Psoas muscle (tissue), 8 donors: ENCODE results near the gene THBS3. TPM values are rescaled to one million over a fixed set of nuclear protein-coding genes. Genes with fewer than 3 reads are reported as not detected.

ENCODE experiments used
- ATAC-seq, 4 donors: fragments of 200-7000 bp; cut with Tn5 transposase; one replicate each; pipeline ENCODE4 v1.9.1; 2020; ENCODE audit warnings: moderate library complexity in 3 of 4, mild to moderate bottlenecking in 2 of 4
- DNase-seq, 2 donors: peaks; one replicate each; pipeline ENCODE4 v3.0.0-alpha.2; 2020
- H3K27ac ChIP-seq: fragments of 200-600 bp; one replicate; pipeline ENCODE4 v1.8.0; 2022
- H3K27me3 ChIP-seq, 3 donors: fragments of 200-600 bp in 1 of 3; one replicate each; pipeline versions ENCODE4 v1.6.1 to v1.8.0; 2013 to 2022; ENCODE audit warnings: low read length in 2 of 3, mild to moderate bottlenecking in 2 of 3, moderate library complexity in 1 of 3; ENCODE audit not compliant: insufficient read depth in 3 of 3
- H3K36me3 ChIP-seq, 2 donors: fragments of 200-600 bp in 1 of 2; one replicate each; pipeline versions ENCODE4 v1.6.1 to v1.8.0; 2013 to 2022; ENCODE audit warnings: low read depth in 1 of 2, mild to moderate bottlenecking in 1 of 2, moderate library complexity in 1 of 2; ENCODE audit not compliant: insufficient read depth in 1 of 2
- H3K4me1 ChIP-seq: fragments of 200-600 bp; one replicate; pipeline ENCODE4 v1.8.0; 2022
- H3K4me3 ChIP-seq: fragments of 200-600 bp; one replicate; pipeline ENCODE4 v1.8.0; 2022; ENCODE audit warnings: mild to moderate bottlenecking
- H3K9me3 ChIP-seq: fragments of 200-600 bp; one replicate; pipeline ENCODE4 v1.8.0; 2022
- CTCF ChIP-seq: fragments of 200-600 bp; IDR thresholded peaks from one replicate; pipeline ENCODE4 v1.8.0; 2022; ENCODE audit warnings: antibody characterized with exemption
- WGBS, 3 donors: extraction: QIAGEN DNeasy Blood & Tissue Kit; methylation state at CpG; one replicate each; pipeline versions ENCODE4 v1.1.6 to v1.1.7; 2013; 5-methylcytosine and 5-hydroxymethylcytosine counted together
- intact Hi-C, 2 donors: fragments of 100-400 bp; cut with DNase I; formaldehyde crosslinking; loops; one replicate each; pipeline versions ENCODE4 v1.11.0 to v1.14.2; 2022
- polyA plus RNA-seq, 3 donors: library from polyadenylated mRNA; stranded (reverse); fragments of 200-250 nt; gene quantifications; one replicate each; pipeline ENCODE4 v1.2.3, GENCODE V29; 2013
- total RNA-seq, 4 donors: library from RNA; stranded (reverse); fragmentation: NEBNext Ultra II Directional in 2 of 4; extraction: Animal tissue kit (Norgen Biotek cat#: 25700) in 2 of 4; gene quantifications; one replicate each; pipeline versions ENCODE4 v1.2.1 to v1.2.4, GENCODE V29; 2021 to 2023
- donor health status: healthy with polysubstance abuse.
- donor health status: DM: no; HTN: no; CAD: no; lungs with moderate emphysema.
- donor health status: Bipolar disorder and iron deficiency.
- donor health status: healthy.
- donor health status: DM: yes; HTN: yes; CAD: no.
- donor health status: DM: no; HTN: no; CAD: no.
- donor health status: DM: no; HTN: no; CAD: no.
- donor health status: DM: yes; HTN: yes; CAD: no.

THBS3 gene
- total and polyA plus RNA-seq, 7 donors: 2.8 to 8.1 (median 3.5) TPM

DNA sequence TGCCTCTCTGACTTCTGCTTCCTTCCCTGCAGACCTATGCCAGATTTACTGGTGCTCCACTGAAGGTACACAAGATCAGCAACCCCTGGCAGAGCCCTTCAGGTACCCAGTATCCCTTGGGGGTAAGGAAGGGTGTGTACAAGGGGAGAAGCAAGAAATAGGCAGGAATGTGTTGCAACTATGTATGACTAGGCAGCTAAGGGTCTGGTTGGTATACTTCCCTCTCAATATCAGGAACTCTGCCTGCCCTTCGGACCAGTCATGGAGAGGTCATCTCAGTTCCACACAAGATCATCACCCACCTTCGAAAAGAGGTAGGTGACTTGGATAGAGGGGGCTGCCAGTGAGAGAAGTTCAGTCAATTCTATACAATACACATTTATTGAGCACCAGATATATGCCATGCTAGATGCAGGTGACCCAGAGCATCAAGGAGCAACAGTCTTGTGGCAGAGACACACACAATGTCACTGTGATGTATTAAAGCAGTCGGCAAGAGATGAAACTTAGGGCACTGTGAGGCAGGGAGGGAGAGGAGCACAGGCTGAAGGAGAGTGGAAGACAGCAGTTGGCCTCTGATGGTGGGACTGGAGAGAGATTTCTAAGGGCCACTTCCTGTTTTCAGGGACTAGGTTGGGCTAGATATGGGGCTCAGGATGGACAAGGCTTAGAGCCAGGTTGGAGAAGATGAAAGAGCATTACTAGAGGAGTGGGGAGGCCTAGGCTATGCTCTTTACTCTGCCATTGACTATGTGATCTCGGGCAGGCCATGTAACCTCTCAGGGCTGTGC, 2.8 kb upstream of the THBS3 start:
- Histone ChIP-seq H3K4me1 (peaks cover 21% of the 10 kb centered on the region), H3K27ac (no peak overlapping the region), H3K9me3 (no peaks in the 10 kb centered on the region), H3K36me3 (peaks cover 3 to 21% of the 10 kb centered on the region in 2 donors), H3K4me3 (peak overlapping the region; percentile 100), H3K27me3 (no peaks in the 10 kb centered on the region)
- no peak for ATAC-seq
- peak in 1 of 2 donors; percentile 6 for DNase-seq
- 79 to 85% (median 83%) methylated on average over 4 of the region's 4 CpGs for WGBS, 3 donors
- intact Hi-C loops: no loop called here
- TF ChIP-seq CTCF: no peak

GRCh38 chr1:155209312-155209721, 1.6 kb upstream of the THBS3 start:
- peaks cover 21% of the 10 kb centered on the region for H3K4me1 ChIP-seq
- H3K4me3 ChIP-seq: peak overlapping the region; percentile 100
- DNase-seq (no peak), ATAC-seq (peak in 3 of 4 donors; percentile 1 to 16 (median 5))
- peaks cover 3 to 21% of the 10 kb centered on the region in 2 donors for H3K36me3 ChIP-seq
- 3% methylated on average over 13 of the region's 13 CpGs for WGBS, 3 donors
- no peaks in the 10 kb centered on the region for H3K9me3 ChIP-seq
- intact Hi-C loops: no loop called here
- H3K27me3 ChIP-seq: no peaks in the 10 kb centered on the region
- peak overlapping the region; percentile 99 for H3K27ac ChIP-seq
- TF ChIP-seq CTCF: no peak

GRCh38 chr1:155208541-155209311, 1.0 kb upstream of the THBS3 start, which contains the start of gene MTX1:
TSS of gene MTX1 (plus strand) at chr1:155208695. CDS start at chr1:155208805, 110 bp downstream.
- intact Hi-C loops: no loop called here
- Histone ChIP-seq H3K36me3 (peaks cover 3 to 21% of the 10 kb centered on the region in 2 donors), H3K4me1 (peaks cover 21% of the 10 kb centered on the region), H3K27me3 (no peaks in the 10 kb centered on the region), H3K27ac (peak within 1 kb of the TSS; percentile 99), H3K9me3 (no peaks in the 10 kb centered on the region), H3K4me3 (peak within 1 kb of the TSS; percentile 100)
- DNase-seq: peak; percentile 90 to 94
- no peak for TF ChIP-seq CTCF
- WGBS, 3 donors: 0 to 1% (median 0%) methylated on average over 57 to 64 of the region's 64 CpGs
- ATAC-seq: peak; percentile 85 to 90 (median 90)

DNA sequence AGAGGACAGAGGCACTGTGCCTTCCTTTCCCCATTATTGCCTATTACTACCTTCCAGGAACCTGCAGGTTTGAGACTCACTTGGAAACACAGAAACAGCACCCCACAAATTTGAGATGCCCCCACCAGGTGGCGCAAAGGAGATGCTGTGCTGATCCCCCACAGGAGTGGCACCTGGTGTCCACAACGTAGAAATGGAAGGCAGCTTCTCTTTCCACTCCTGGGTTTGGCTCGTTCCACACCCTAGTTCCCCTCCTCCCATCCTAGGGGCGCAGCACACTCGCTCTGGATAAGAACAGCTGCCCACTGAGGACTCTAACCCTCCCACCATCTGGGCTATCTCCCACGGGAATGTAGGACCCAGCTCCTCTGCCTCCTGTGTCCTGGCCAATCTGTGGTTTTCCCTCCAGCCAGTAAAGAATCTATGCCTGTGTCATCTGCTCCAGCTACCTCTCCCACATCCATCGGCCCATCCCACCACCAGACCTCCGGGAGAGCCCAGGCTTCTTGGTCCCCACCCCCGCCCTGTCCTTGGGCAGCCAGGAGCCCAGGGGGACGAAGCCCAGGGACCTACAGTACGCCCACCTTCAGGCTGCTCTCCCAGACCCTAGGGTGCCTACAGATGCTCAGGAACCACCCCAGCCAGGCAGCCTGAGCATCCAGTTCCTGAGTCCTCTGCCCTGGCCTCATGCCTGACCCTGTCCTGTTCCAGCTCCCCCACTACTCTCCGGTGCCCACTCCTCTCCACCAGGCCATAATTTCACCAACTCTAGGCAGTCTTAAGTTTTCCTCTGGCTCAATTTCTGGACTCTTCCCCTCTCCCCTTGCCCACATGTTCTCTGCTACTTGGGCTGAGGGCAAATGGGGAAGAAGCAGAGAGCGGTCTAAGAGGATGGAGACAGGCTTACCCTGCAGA, 549 bp downstream of the THBS3 start:
- intact Hi-C loops: loop anchor here in 1 of 2 donors (1.0 kb wide), 1 partner anchor 20 kb away; no protein-coding TSS in a partner anchor
- WGBS, 3 donors: 15 to 20% (median 19%) methylated on average over 13 of the region's 13 CpGs
- TF ChIP-seq CTCF: peak; percentile 82

More for the DNA sequence above, 549 bp downstream of the THBS3 start:
- H3K36me3 ChIP-seq: peaks cover 3 to 21% of the 10 kb centered on the region in 2 donors
- peak overlapping the region; percentile 100 for H3K4me3 ChIP-seq
- H3K27me3 ChIP-seq: no peaks in the 10 kb centered on the region
- DNase-seq (peak; percentile 86 to 90), ATAC-seq (peak; percentile 49 to 59 (median 51))
- peaks cover 21% of the 10 kb centered on the region for H3K4me1 ChIP-seq
- H3K9me3 ChIP-seq: no peaks in the 10 kb centered on the region
- peak overlapping the region; percentile 99 for H3K27ac ChIP-seq
